HepG2 (cell line): ENCODE data around the gene GNAZ. TPM values are rescaled to one million over a fixed set of nuclear protein-coding genes. Genes with fewer than 3 reads are reported as not detected.

Source experiments
- BORCS8-MEF2B ChIP-seq: sonication (generic); formaldehyde crosslinking; IDR thresholded peaks from 2 replicates; pipeline ENCODE4 v1.8.0; 2022; ENCODE audit warnings: mild to moderate bottlenecking, missing genetic modification reagents
- EHMT2 ChIP-seq: fragments of 200-600 bp; sonication (generic); IDR thresholded peaks from 2 replicates; pipeline ENCODE4 v1.7.0; 2017; ENCODE audit warnings: antibody characterized with exemption, low read depth, low read length, borderline replicate concordance
- GABPB1 ChIP-seq: IDR thresholded peaks from 2 replicates; pipeline ENCODE4 v1.6.1; 2016; ENCODE audit warnings: mild to moderate bottlenecking, missing genetic modification reagents, moderate library complexity, missing compliant biosample characterization
- HNRNPK ChIP-seq: fragments of 200-400 bp; formaldehyde crosslinking; IDR thresholded peaks from 2 replicates; pipeline ENCODE4 v1.6.1; 2018; ENCODE audit warnings: low read length, low read depth, moderate library complexity, mild to moderate bottlenecking; ENCODE audit not compliant: poor library complexity, severe bottlenecking
- NFE2L2 ChIP-seq: fragments of 150-350 bp; IDR thresholded peaks from 2 replicates; pipeline ENCODE4 v1.6.1; 2014; ENCODE audit warnings: low read length
- NPAS2 ChIP-seq: sonication (generic); formaldehyde crosslinking; IDR thresholded peaks from 2 replicates; pipeline ENCODE4 v1.8.0; 2022; ENCODE audit warnings: mild to moderate bottlenecking, missing genetic modification reagents, borderline replicate concordance
- RERE ChIP-seq: IDR thresholded peaks from 2 replicates; pipeline ENCODE4 v1.6.1; 2016; ENCODE audit warnings: low read depth, missing genetic modification reagents, missing compliant biosample characterization
- RXRA ChIP-seq: sonication (generic); formaldehyde crosslinking; IDR thresholded peaks from 2 replicates; pipeline ENCODE4 v1.5.1; 2020; ENCODE audit warnings: missing genetic modification reagents
- TBX3 ChIP-seq: fragments of 450-650 bp; IDR thresholded peaks from 2 replicates; pipeline ENCODE4 v1.6.1; 2017; ENCODE audit warnings: antibody characterized with exemption, mild to moderate bottlenecking, inconsistent platforms, borderline replicate concordance
- ZEB1 ChIP-seq: IDR thresholded peaks from 2 replicates; pipeline ENCODE4 v1.6.1; 2012; ENCODE audit warnings: mild to moderate bottlenecking, low read depth, inconsistent platforms; ENCODE audit not compliant: insufficient replicate concordance
- ZFP90 ChIP-seq: sonication (generic); formaldehyde crosslinking; IDR thresholded peaks from 2 replicates; pipeline ENCODE4 v1.8.0; 2022; ENCODE audit warnings: missing genetic modification reagents, mild to moderate bottlenecking, inconsistent platforms, borderline replicate concordance
- ZNF280B ChIP-seq: sonication (generic); formaldehyde crosslinking; IDR thresholded peaks from 2 replicates; pipeline ENCODE4 v1.5.0; 2020; ENCODE audit warnings: missing genetic modification reagents, mild to moderate bottlenecking, borderline replicate concordance
- ZNF382 ChIP-seq: sonication (generic); formaldehyde crosslinking; IDR thresholded peaks from 2 replicates; pipeline ENCODE4 v1.5.0; 2020; ENCODE audit warnings: missing genetic modification reagents, mild to moderate bottlenecking, borderline replicate concordance
- ZNF609 ChIP-seq: sonication (generic); formaldehyde crosslinking; IDR thresholded peaks from 2 replicates; pipeline ENCODE4 v1.4.0; 2020; ENCODE audit warnings: mild to moderate bottlenecking, missing genetic modification reagents, borderline replicate concordance
- ZNF674 ChIP-seq: sonication (generic); formaldehyde crosslinking; IDR thresholded peaks from 2 replicates; pipeline ENCODE4 v1.5.0; 2020; ENCODE audit warnings: low read depth, mild to moderate bottlenecking, missing genetic modification reagents
- ZNF709 ChIP-seq: sonication (generic); formaldehyde crosslinking; IDR thresholded peaks from 2 replicates; pipeline ENCODE4 v1.5.0; 2020; ENCODE audit warnings: mild to moderate bottlenecking, missing genetic modification reagents
- ZNF761 ChIP-seq: sonication (generic); formaldehyde crosslinking; conservative IDR thresholded peaks from 2 replicates; pipeline ENCODE4 v1.4.0; 2020; ENCODE audit warnings: mild to moderate bottlenecking, missing genetic modification reagents
- polyA plus RNA-seq, 8 experiments: library from polyadenylated mRNA; depleted of rRNA in 3 of 8; stranded (reverse) in 7 of 8; unstranded in 1 of 8; fragments of >200 nt; fragmentation: Illumina TruSeq in 4 of 8; extraction: Trizol in 4 of 8; gene quantifications; 2 replicates each; pipeline versions ENCODE4 v1.2.1 to v1.2.3, GENCODE V29; 2011 to 2016; ENCODE audit warnings: low read depth in 4 of 8, missing spikeins in 1 of 8, mixed read lengths in 1 of 8; ENCODE audit not compliant: insufficient read depth in 1 of 8
- total RNA-seq, 5 experiments: library from RNA; depleted of rRNA; stranded (reverse); fragments of >200 nt; fragmentation: Illumina TruSeq; extraction: Trizol; gene quantifications; 2 replicates each; pipeline ENCODE4 v1.2.3, GENCODE V29; 2016; ENCODE audit warnings: low read depth in 1 of 5

GNAZ gene
- total and polyA plus RNA-seq, 2 of the 13 experiments (the other 11 are each of a cell fraction or from before 2014, with no cell fraction given), result 11.4 to 22.3 TPM

- 0 out of 2 replicates have a peak, but pooled peaks have one; percentile 13 for TF ChIP-seq ZNF280B (CRISPR knock-in tag)
- no peak for TF ChIP-seq BORCS8-MEF2B (CRISPR knock-in tag)
- TF ChIP-seq ZNF674 (CRISPR knock-in tag), result no peak
- no peak for TF ChIP-seq ZNF609 (CRISPR knock-in tag)
- no peak for TF ChIP-seq TBX3
- no peak for TF ChIP-seq NFE2L2
- no peak for TF ChIP-seq ZNF382 (CRISPR knock-in tag)
- TF ChIP-seq NPAS2, result no peak
- TF ChIP-seq ZEB1, result no peak
- TF ChIP-seq ZNF709 (CRISPR knock-in tag), result no peak
- TF ChIP-seq EHMT2, result no peak
- 0 out of 2 replicates have a peak, but pooled peaks have one; percentile 8 for TF ChIP-seq GABPB1 (CRISPR knock-in tag)
- no peak for TF ChIP-seq RERE (CRISPR knock-in tag)
- TF ChIP-seq ZFP90 (CRISPR knock-in tag), result no peak
- no peak for TF ChIP-seq RXRA (CRISPR knock-in tag)
- no peak for TF ChIP-seq HNRNPK
- TF ChIP-seq ZNF761 (CRISPR knock-in tag), result no peak
Measured at GRCh38 chr22:23158516-23159290, 88.4 kb downstream of the GNAZ start (continued).
